Loucy (cell line): ENCODE results near the gene SRC.

Source experiments
- H2AFZ ChIP-seq: fragments of 200-600 bp; sonication (generic); 2 replicates; pipeline ENCODE4 v1.6.0; 2016; ENCODE audit warnings: antibody characterized with exemption, mild to moderate bottlenecking, low read length, moderate library complexity
- H3F3A ChIP-seq: fragments of 200-600 bp; 2 replicates; pipeline ENCODE4 v1.6.0; 2016; ENCODE audit warnings: antibody characterized with exemption, low read depth, mild to moderate bottlenecking
- H3K27me3 ChIP-seq: fragments of 200-600 bp; sonication (generic); 2 replicates; pipeline ENCODE4 v1.6.1; 2014; ENCODE audit warnings: low read length, mild to moderate bottlenecking; ENCODE audit not compliant: insufficient read depth, poor library complexity, severe bottlenecking
- H3K36me3 ChIP-seq: fragments of 200-600 bp; sonication (generic); 2 replicates; pipeline ENCODE4 v1.6.1; 2016; ENCODE audit warnings: low read length; ENCODE audit not compliant: insufficient read depth
- H3K4me1 ChIP-seq: fragments of 200-600 bp; sonication (generic); 2 replicates; pipeline ENCODE4 v1.5.1; 2014; ENCODE audit warnings: low read length, mild to moderate bottlenecking; ENCODE audit not compliant: insufficient read depth, poor library complexity, severe bottlenecking
- H3K4me2 ChIP-seq: fragments of 200-600 bp; sonication (generic); 2 replicates; pipeline ENCODE4 v1.6.0; 2014; ENCODE audit warnings: antibody characterized with exemption, low read length, low read depth, mild to moderate bottlenecking; ENCODE audit not compliant: poor library complexity, severe bottlenecking
- H3K4me3 ChIP-seq: fragments of 200-600 bp; sonication (generic); 2 replicates; pipeline ENCODE4 v1.5.1; 2014; ENCODE audit warnings: low read length, mild to moderate bottlenecking, mixed read lengths; ENCODE audit not compliant: poor library complexity, severe bottlenecking
- H3K79me2 ChIP-seq: fragments of 200-600 bp; sonication (generic); 2 replicates; pipeline ENCODE4 v1.6.1; 2014; ENCODE audit warnings: low read length; ENCODE audit not compliant: insufficient read depth
- H3K9ac ChIP-seq: fragments of 200-600 bp; sonication (generic); 2 replicates; pipeline ENCODE4 v1.6.0; 2014; ENCODE audit warnings: mild to moderate bottlenecking, low read depth, low read length, moderate library complexity; ENCODE audit not compliant: poor library complexity, severe bottlenecking
- H3K9me2 ChIP-seq: fragments of 200-600 bp; sonication (generic); replicated peaks from 2 replicates; pipeline ENCODE4 v1.6.1; 2016; ENCODE audit warnings: low read depth, low read length, mixed read lengths
- H3K9me3 ChIP-seq: fragments of 200-600 bp; sonication (generic); 2 replicates; pipeline ENCODE4 v1.6.1; 2014; ENCODE audit warnings: mild to moderate bottlenecking, antibody characterized with exemption, low read length, low read depth; ENCODE audit not compliant: insufficient read depth
- H4K20me1 ChIP-seq: fragments of 200-600 bp; sonication (generic); 2 replicates; pipeline ENCODE4 v1.6.0; 2014; ENCODE audit warnings: antibody characterized with exemption, low read length, mild to moderate bottlenecking; ENCODE audit not compliant: insufficient read depth, poor library complexity, severe bottlenecking
- CTCF ChIP-seq: fragments of 200-600 bp; sonication (generic); conservative IDR thresholded peaks from 2 replicates; pipeline ENCODE4 v1.5.1; 2014; ENCODE audit warnings: mild to moderate bottlenecking, antibody characterized with exemption, low read length
- EZH2phosphoT487 ChIP-seq: fragments of 200-600 bp; IDR thresholded peaks from 2 replicates; pipeline ENCODE4 v1.6.1; 2018; ENCODE audit warnings: antibody characterized with exemption, mild to moderate bottlenecking, moderate library complexity, borderline replicate concordance

SRC gene

DNA sequence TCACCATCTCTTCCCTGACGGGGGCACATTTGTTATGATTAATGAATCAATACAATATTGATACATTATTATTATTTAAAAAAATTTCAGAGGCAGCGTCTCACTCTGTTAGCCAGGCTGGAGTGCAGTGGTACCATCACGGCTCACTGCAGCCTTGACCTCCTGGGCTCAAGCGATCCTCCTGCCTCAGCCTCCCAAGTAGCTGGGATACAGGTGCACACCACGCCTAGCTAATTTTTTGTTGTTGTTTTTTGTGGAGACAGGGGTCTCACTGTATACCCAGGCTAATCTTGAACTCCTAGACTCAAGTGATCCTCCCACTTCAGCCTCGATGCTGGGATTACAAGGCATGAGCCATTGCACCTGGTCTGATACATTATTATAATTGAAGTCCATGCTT, 4.9 kb upstream of the SRC start:
- Histone ChIP-seq H3K79me2 (no peaks in the 10 kb centered on the region), H3K27me3 (no peaks in the 10 kb centered on the region), H3K4me3 (no peak overlapping the region), H3F3A (no peaks in the 10 kb centered on the region), H3K36me3 (no peaks in the 10 kb centered on the region), H3K4me1 (peaks cover 18% of the 10 kb centered on the region), H3K9me3 (no peaks in the 10 kb centered on the region), H3K9me2 (no peaks in the 10 kb centered on the region), H3K4me2 (no peak overlapping the region), H3K9ac (no peak overlapping the region), H2AFZ (no peak overlapping the region), H4K20me1 (no peaks in the 10 kb centered on the region)
- TF ChIP-seq EZH2phosphoT487 (no peak), CTCF (no peak)

- H3K79me2 ChIP-seq: no peaks in the 10 kb centered on the region
- no peak overlapping the region for H3K4me3 ChIP-seq
- no peak overlapping the region for H2AFZ ChIP-seq
- H3K9me2 ChIP-seq: no peaks in the 10 kb centered on the region
- no peaks in the 10 kb centered on the region for H3F3A ChIP-seq
- H4K20me1 ChIP-seq: no peaks in the 10 kb centered on the region
- TF ChIP-seq EZH2phosphoT487: no peak
- TF ChIP-seq CTCF: no peak
- no peaks in the 10 kb centered on the region for H3K9me3 ChIP-seq
- no peak overlapping the region for H3K4me2 ChIP-seq
- H3K9ac ChIP-seq: no peak overlapping the region
- H3K27me3 ChIP-seq: no peaks in the 10 kb centered on the region
- H3K36me3 ChIP-seq: no peaks in the 10 kb centered on the region
- peaks cover 15% of the 10 kb centered on the region for H3K4me1 ChIP-seq
These were observed 4.3 kb upstream of the SRC start for GRCh38 chr20:37341632-37342031.

- no peaks in the 10 kb centered on the region for H3K36me3 ChIP-seq
- no peak overlapping the region for H3K9ac ChIP-seq
- no peaks in the 10 kb centered on the region for H3K27me3 ChIP-seq
- H3K79me2 ChIP-seq: no peaks in the 10 kb centered on the region
- TF ChIP-seq EZH2phosphoT487 (no peak), CTCF (peak; percentile 23; the same call in 1 of the 2 replicates)
- H3K4me1 ChIP-seq: peaks cover 11% of the 10 kb centered on the region
- H3K4me2 ChIP-seq: no peak overlapping the region
- no peak overlapping the region for H3K4me3 ChIP-seq
- H2AFZ ChIP-seq: no peak overlapping the region
- no peaks in the 10 kb centered on the region for H4K20me1 ChIP-seq
- H3K9me3 ChIP-seq: no peaks in the 10 kb centered on the region
- no peaks in the 10 kb centered on the region for H3K9me2 ChIP-seq
- H3F3A ChIP-seq: no peaks in the 10 kb centered on the region
These were observed 3.4 kb upstream of the SRC start for GRCh38 chr20:37342231-37343177.
